A549 (cell line): ENCODE measurements around the gene LGALS3BP. TPM values are rescaled to one million over a fixed set of nuclear protein-coding genes. Genes with fewer than 3 reads are reported as not detected.

Experiments used
- ATAC-seq, 2 experiments: fragments of 200-7000 bp in 1 of 2; fragments of >200 bp in 1 of 2; cut with Nextera tagmentation in 1 of 2; cut with Tn5 transposase in 1 of 2; 3 replicates each; pipeline versions ENCODE4 v1.8.0 to v1.9.1; 2018 to 2020; ENCODE audit warnings: mild to moderate bottlenecking in 1 of 2, moderate library complexity in 1 of 2
- CTCF ChIA-PET: fragments of 300-600 bp; sonication (Branson Sonifier 250); formaldehyde crosslinking; extraction: SDS; loops from one replicate; lab custom pipeline; 2021; ENCODE audit warnings: antibody characterized with exemption, inconsistent platforms; lab: Yijun Ruan, JAX
- POLR2A ChIA-PET: fragments of 350-600 bp; formaldehyde crosslinking; extraction: SDS; loops from one replicate; lab custom pipeline; 2021; ENCODE audit warnings: antibody characterized with exemption, inconsistent platforms; lab: Yijun Ruan, JAX
- DNase-seq, 2 experiments: peaks; one replicate each; pipeline versions ENCODE4 v3.0.0 to v3.0.0-alpha.2; 2011 to 2016; ENCODE audit warnings: low read depth in 1 of 2, low spot score in 1 of 2
- FAIRE-seq: peaks from 2 replicates; lab custom pipeline; 2011; peaks lifted over from hg19 to GRCh38; lab: Jason Lieb, UNC
- H3K27ac ChIP-seq, 2 experiments: fragments of >200 bp; sonication (Bioruptor Twin); formaldehyde crosslinking; 3 replicates each; pipeline ENCODE4 v1.5.1; 2016 to 2017
- H3K4me1 ChIP-seq: fragments of >200 bp; sonication (Bioruptor Twin); formaldehyde crosslinking; 3 replicates; pipeline ENCODE4 v1.6.1; 2016
- H3K4me2 ChIP-seq: fragments of >200 bp; sonication (Bioruptor Twin); formaldehyde crosslinking; 3 replicates; pipeline ENCODE4 v1.6.1; 2016
- H3K4me3 ChIP-seq: fragments of >200 bp; sonication (Bioruptor Twin); formaldehyde crosslinking; 3 replicates; pipeline ENCODE4 v1.5.1; 2016
- H3K9me3 ChIP-seq: fragments of >200 bp; sonication (Bioruptor Twin); formaldehyde crosslinking; 3 replicates; pipeline ENCODE4 v1.6.1; 2016
- BHLHE40 ChIP-seq: IDR thresholded peaks from 2 replicates; pipeline ENCODE4 v1.6.1; 2012; ENCODE audit warnings: low read depth, low read length, inconsistent platforms
- FOXS1 ChIP-seq: fragments of 250-450 bp; sonication (Bioruptor Pico); IDR thresholded peaks from 2 replicates; pipeline ENCODE4 v1.5.0; 2020; ENCODE audit warnings: mild to moderate bottlenecking, moderate library complexity
- GATA3 ChIP-seq: IDR thresholded peaks from 2 replicates; pipeline ENCODE4 v1.6.1; 2012; ENCODE audit warnings: borderline replicate concordance
- HEYL ChIP-seq: fragments of 250-450 bp; sonication (Bioruptor Pico); IDR thresholded peaks from 2 replicates; pipeline ENCODE4 v1.8.0; 2021; ENCODE audit warnings: mild to moderate bottlenecking, moderate library complexity
- HOXB13 ChIP-seq: fragments of 250-450 bp; sonication (Bioruptor Pico); IDR thresholded peaks from 2 replicates; pipeline ENCODE4 v1.5.0; 2020; ENCODE audit warnings: low read depth, mild to moderate bottlenecking, moderate library complexity
- KDM1A ChIP-seq: fragments of 200-600 bp; sonication (generic); IDR thresholded peaks from 2 replicates; pipeline ENCODE4 v1.6.1; 2016; ENCODE audit warnings: low read depth, mild to moderate bottlenecking
- MAFK ChIP-seq: fragments of 450-650 bp; IDR thresholded peaks from 2 replicates; pipeline ENCODE4 v1.6.1; 2014; ENCODE audit not compliant: partially characterized antibody
- NFE2L2 ChIP-seq: fragments of 150-350 bp; conservative IDR thresholded peaks from 2 replicates; pipeline ENCODE4 v1.6.1; 2014; ENCODE audit warnings: low read length
- NR3C1 ChIP-seq: fragments of >200 bp; sonication (Bioruptor Twin); formaldehyde crosslinking; IDR thresholded peaks from 3 replicates; pipeline ENCODE4 v1.6.1; 2017
- RFX5 ChIP-seq: fragments of 450-650 bp; IDR thresholded peaks from 2 replicates; pipeline ENCODE4 v1.7.1; 2014; ENCODE audit warnings: antibody characterized with exemption, mild to moderate bottlenecking, moderate library complexity
- SREBF2 ChIP-seq: fragments of 450-650 bp; IDR thresholded peaks from 2 replicates; pipeline ENCODE4 v1.6.1; 2014; ENCODE audit warnings: mild to moderate bottlenecking, moderate library complexity
- TFCP2L1 ChIP-seq: fragments of 250-450 bp; sonication (Bioruptor Pico); IDR thresholded peaks from 2 replicates; pipeline ENCODE4 v1.5.0; 2021; ENCODE audit warnings: mild to moderate bottlenecking
- TP53 ChIP-seq: fragments of 250-450 bp; sonication (Bioruptor Pico); IDR thresholded peaks from 2 replicates; pipeline ENCODE4 v1.5.0; 2021; ENCODE audit warnings: mild to moderate bottlenecking, moderate library complexity
- ZC3H11A ChIP-seq: fragments of 450-650 bp; IDR thresholded peaks from 2 replicates; pipeline ENCODE4 v1.6.1; 2014; ENCODE audit warnings: antibody characterized with exemption, mild to moderate bottlenecking
- WGBS: methylation state at CpG from one replicate; pipeline ENCODE4 v1.1.6; 2017; ENCODE audit errors: missing lambda C conversion rate; 5-methylcytosine and 5-hydroxymethylcytosine counted together
- polyA plus RNA-seq, 4 experiments: library from polyadenylated mRNA; depleted of rRNA in 3 of 4; stranded (reverse); fragments of >200 nt; fragmentation: RNase III in 1 of 4; extraction: RNeasy Plus Mini Kit Qiagen cat#74134 plus additional on column Dnase treatment in 1 of 4; gene quantifications; 2 replicates in 3 of 4; 3 replicates in 1 of 4; pipeline ENCODE4 v1.2.3, GENCODE V29; 2011 to 2017
- TF ChIP-seq, protein P1 (sequence below): IDR thresholded peaks from 2 replicates; pipeline ENCODE4 v1.6.1; 2012
- TF ChIP-seq, protein P2 (sequence below): IDR thresholded peaks from 2 replicates; pipeline ENCODE4 v1.6.1; 2012; ENCODE audit warnings: low read depth, borderline replicate concordance
- TF ChIP-seq, protein P3 (sequence below): fragments of 450-650 bp; IDR thresholded peaks from 2 replicates; pipeline ENCODE4 v1.6.1; 2014; ENCODE audit warnings: antibody characterized with exemption
- TF ChIP-seq, protein P4 (sequence below): fragments of >200 bp; sonication (Bioruptor Twin); formaldehyde crosslinking; IDR thresholded peaks from 3 replicates; pipeline ENCODE4 v1.6.1; 2016
- TF ChIP-seq, protein P5 (sequence below): fragments of >200 bp; sonication (Bioruptor Twin); formaldehyde crosslinking; IDR thresholded peaks from 2 replicates; pipeline ENCODE4 v1.6.1; 2016
- TF ChIP-seq, protein P6 (sequence below): fragments of >200 bp; sonication (Bioruptor Twin); formaldehyde crosslinking; IDR thresholded peaks from 3 replicates; pipeline ENCODE4 v1.5.1; 2016

The LGALS3BP gene
- polyA plus RNA-seq, 2 of the 4 experiments (the other 2 are of a cell fraction), result 28.3 to 60.0 TPM

DNA sequence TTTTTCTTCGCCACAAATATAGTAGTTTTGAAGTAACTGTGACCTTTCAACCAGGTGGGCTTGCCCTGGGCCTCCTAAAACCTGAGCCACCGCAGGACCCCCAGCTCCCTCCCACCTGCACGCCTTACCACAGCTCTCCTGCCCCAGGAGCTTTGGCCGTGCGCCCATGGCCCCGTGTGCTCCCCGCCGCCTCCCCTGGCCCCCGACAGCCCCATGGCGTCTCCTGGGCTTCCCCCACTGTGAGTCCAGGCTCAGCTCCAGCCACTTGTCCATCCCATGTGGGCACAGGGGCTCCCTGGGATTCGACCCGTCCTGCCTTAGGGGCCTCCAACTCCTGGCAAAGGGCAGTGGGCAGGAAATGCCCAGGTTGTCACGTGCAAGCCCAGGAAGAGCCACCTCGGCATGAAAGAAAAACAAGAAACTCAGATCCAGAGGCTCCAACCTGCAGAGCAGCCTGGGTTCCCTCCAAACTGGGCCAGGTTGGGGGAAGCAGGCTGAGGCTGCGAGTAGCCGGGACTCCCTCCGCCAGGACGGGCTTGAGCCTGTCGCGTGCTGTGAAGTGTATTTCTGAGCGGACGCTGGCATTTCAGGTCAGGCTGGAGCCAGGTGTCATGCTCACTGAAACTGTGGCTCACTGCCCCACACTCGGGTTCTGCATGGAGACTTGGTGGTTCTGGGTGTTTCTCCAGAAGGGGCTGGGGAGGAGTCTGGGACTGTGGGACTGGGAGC is 5.8 kb downstream of the LGALS3BP start:
- CTCF ChIA-PET, result interaction anchor here (0.6 to 12.6 kb wide), 13 partner anchors 8 to 608 kb away, joined by 3 to 321 read pairs (median 29); partner anchors contain the start of genes CEP295NL and LGALS3BP
- H3K9me3 ChIP-seq, result no peaks in the 10 kb centered on the region
- H3K4me2 ChIP-seq, result no peak overlapping the region
- FAIRE-seq, result no peak
- no peak overlapping the region for H3K4me3 ChIP-seq
- TF ChIP-seq BHLHE40 (no peak), NFE2L2 (no peak), RFX5 (no peak), HOXB13 (CRISPR knock-in tag) (no peak), SREBF2 (no peak), GATA3 (no peak), MAFK (no peak), FOXS1 (no peak), TP53 (CRISPR knock-in tag) (no peak), NR3C1 (no peak), ZC3H11A (no peak), KDM1A (no peak), TFCP2L1 (CRISPR knock-in tag) (no peak), HEYL (CRISPR knock-in tag) (no peak)
- TF ChIP-seq, protein P1, sequence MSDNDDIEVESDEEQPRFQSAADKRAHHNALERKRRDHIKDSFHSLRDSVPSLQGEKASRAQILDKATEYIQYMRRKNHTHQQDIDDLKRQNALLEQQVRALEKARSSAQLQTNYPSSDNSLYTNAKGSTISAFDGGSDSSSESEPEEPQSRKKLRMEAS, result no peak
- TF ChIP-seq, protein P2, sequence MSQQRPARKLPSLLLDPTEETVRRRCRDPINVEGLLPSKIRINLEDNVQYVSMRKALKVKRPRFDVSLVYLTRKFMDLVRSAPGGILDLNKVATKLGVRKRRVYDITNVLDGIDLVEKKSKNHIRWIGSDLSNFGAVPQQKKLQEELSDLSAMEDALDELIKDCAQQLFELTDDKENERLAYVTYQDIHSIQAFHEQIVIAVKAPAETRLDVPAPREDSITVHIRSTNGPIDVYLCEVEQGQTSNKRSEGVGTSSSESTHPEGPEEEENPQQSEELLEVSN, result no peak
- TF ChIP-seq, protein P3, sequence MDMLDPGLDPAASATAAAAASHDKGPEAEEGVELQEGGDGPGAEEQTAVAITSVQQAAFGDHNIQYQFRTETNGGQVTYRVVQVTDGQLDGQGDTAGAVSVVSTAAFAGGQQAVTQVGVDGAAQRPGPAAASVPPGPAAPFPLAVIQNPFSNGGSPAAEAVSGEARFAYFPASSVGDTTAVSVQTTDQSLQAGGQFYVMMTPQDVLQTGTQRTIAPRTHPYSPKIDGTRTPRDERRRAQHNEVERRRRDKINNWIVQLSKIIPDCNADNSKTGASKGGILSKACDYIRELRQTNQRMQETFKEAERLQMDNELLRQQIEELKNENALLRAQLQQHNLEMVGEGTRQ, result no peak
- TF ChIP-seq, protein P4, sequence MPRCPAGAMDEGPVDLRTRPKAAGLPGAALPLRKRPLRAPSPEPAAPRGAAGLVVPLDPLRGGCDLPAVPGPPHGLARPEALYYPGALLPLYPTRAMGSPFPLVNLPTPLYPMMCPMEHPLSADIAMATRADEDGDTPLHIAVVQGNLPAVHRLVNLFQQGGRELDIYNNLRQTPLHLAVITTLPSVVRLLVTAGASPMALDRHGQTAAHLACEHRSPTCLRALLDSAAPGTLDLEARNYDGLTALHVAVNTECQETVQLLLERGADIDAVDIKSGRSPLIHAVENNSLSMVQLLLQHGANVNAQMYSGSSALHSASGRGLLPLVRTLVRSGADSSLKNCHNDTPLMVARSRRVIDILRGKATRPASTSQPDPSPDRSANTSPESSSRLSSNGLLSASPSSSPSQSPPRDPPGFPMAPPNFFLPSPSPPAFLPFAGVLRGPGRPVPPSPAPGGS, result no peak
- TF ChIP-seq, protein P5, sequence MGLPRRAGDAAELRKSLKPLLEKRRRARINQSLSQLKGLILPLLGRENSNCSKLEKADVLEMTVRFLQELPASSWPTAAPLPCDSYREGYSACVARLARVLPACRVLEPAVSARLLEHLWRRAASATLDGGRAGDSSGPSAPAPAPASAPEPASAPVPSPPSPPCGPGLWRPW, result no peak
- TF ChIP-seq, all 56 proteins: peak for 0
- H3K4me1 ChIP-seq, result peaks cover 25% of the 10 kb centered on the region; the same call in 2 of the 3 replicates
- 87% methylated on average over 21 of the region's 23 CpGs for WGBS
- DNase-seq (no peak), ATAC-seq (no peak)
- 0 out of 6 replicates have a peak overlapping the region, but pooled peaks of 1 of the 2 experiments have one; percentile 1 for H3K27ac ChIP-seq
- POLR2A ChIA-PET, result no interaction called here

DNA sequence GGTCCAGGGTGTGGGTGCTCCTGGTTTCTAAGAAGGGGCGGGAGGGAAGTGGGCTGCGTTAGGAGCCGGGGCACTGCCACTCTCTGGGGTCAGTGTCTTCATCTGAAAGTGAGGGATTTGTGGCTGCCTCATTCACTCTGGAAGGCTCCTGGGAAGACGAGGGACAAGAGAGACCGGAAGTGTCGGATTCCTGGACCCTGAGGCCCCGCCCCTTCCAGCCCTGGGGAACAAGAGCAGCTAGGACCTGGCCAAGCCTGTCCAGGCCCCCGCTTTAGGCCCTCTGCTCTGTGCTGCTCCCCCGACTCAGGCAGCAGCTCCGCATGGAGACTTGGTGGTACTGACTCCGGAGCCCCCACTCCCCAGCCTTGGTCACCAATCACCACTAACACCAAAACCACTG is 6.5 kb downstream of the LGALS3BP start:
- Histone ChIP-seq H3K4me3 (no peak overlapping the region), H3K27ac (0 out of 6 replicates have a peak overlapping the region, but pooled peaks of 1 of the 2 experiments have one; percentile 1), H3K4me1 (peaks cover 23% of the 10 kb centered on the region; the same call in 2 of the 3 replicates), H3K4me2 (no peak overlapping the region), H3K9me3 (no peaks in the 10 kb centered on the region)
- ATAC-seq (no peak), FAIRE-seq (no peak), DNase-seq (no peak)
- WGBS, result 83% methylated on average over 11 of the region's 11 CpGs
- ChIA-PET POLR2A (no interaction called here), CTCF (interaction anchor here (0.8 to 12.6 kb wide), 12 partner anchors 11 to 551 kb away, joined by 3 to 321 read pairs (median 34); partner anchors contain the start of genes CEP295NL and LGALS3BP)
- TF ChIP-seq, protein P6, sequence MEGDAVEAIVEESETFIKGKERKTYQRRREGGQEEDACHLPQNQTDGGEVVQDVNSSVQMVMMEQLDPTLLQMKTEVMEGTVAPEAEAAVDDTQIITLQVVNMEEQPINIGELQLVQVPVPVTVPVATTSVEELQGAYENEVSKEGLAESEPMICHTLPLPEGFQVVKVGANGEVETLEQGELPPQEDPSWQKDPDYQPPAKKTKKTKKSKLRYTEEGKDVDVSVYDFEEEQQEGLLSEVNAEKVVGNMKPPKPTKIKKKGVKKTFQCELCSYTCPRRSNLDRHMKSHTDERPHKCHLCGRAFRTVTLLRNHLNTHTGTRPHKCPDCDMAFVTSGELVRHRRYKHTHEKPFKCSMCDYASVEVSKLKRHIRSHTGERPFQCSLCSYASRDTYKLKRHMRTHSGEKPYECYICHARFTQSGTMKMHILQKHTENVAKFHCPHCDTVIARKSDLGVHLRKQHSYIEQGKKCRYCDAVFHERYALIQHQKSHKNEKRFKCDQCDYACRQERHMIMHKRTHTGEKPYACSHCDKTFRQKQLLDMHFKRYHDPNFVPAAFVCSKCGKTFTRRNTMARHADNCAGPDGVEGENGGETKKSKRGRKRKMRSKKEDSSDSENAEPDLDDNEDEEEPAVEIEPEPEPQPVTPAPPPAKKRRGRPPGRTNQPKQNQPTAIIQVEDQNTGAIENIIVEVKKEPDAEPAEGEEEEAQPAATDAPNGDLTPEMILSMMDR, result no peak
